Measurements from ENCODE around the gene WDPCP.
"Not testable (repeated sequence)": the region's sequence is repeated elsewhere in the genome, so short reads cannot be mapped to it uniquely, and the experiment has no call there.

Gene WDPCP

GRCh38 chr2:63099032-63099431 lies 489.2 kb downstream of the WDPCP start:
- DNase-seq (ENCODE audit: low spot score): no peak

GRCh38 chr2:63096491-63096890 lies 491.8 kb downstream of the WDPCP start:
- no peak for DNase-seq (ENCODE audit: low spot score)

- DNase-seq (ENCODE audit: low spot score): no peak
Observed at GRCh38 chr2:63093502-63093901, 494.8 kb downstream of the WDPCP start.

GRCh38 chr2:63092857-63093256 lies 495.4 kb downstream of the WDPCP start:
- DNase-seq (ENCODE audit: low spot score): no peak

GRCh38 chr2:63092401-63092800 lies 495.9 kb downstream of the WDPCP start:
- no peak for DNase-seq (ENCODE audit: low spot score)

- no peak for DNase-seq (ENCODE audit: low spot score)
Observed at GRCh38 chr2:63086687-63087086, 501.6 kb downstream of the WDPCP start.

- DNase-seq (ENCODE audit: low spot score): no peak
Observed at GRCh38 chr2:63081404-63081803, 506.9 kb downstream of the WDPCP start.

- no peak for DNase-seq (ENCODE audit: low spot score)
Observed at GRCh38 chr2:63078852-63079606, 509.2 kb downstream of the WDPCP start.

- not testable (repeated sequence) for DNase-seq (ENCODE audit: low spot score)
Observed at GRCh38 chr2:63074399-63074798, 513.9 kb downstream of the WDPCP start.

- DNase-seq (ENCODE audit: low spot score): no peak
Observed at GRCh38 chr2:63073994-63074393, 514.3 kb downstream of the WDPCP start.

GRCh38 chr2:63071664-63072063 lies 516.6 kb downstream of the WDPCP start:
- DNase-seq (ENCODE audit: low spot score): no peak
